GM21360 (cell line): ENCODE data around the gene ATF7IP2.
"Not testable (repeated sequence)": the region's sequence is repeated elsewhere in the genome, so short reads cannot be mapped to it uniquely, and the experiment has no call there.

Source experiments
- ATAC-seq: cut with Tn5 transposase; IDR thresholded peaks from one replicate; pipeline ENCODE4 v1.9.1; 2021; ENCODE audit warnings: mild to moderate bottlenecking, moderate library complexity; ENCODE audit not compliant: unreplicated experiment

The ATF7IP2 gene

GRCh38 chr16:10385725-10386516, at the start of gene ATF7IP2:
TSS of gene ATF7IP2 (plus strand) at chr16:10386061. CDS start at chr16:10430621, 44,560 bp downstream.
- ATAC-seq = peak; percentile 93

GRCh38 chr16:10338426-10338825, 47.4 kb upstream of the ATF7IP2 start:
- ATAC-seq = no peak

- ATAC-seq = no peak
These were observed 45.8 kb upstream of the ATF7IP2 start for GRCh38 chr16:10339777-10340732.

GRCh38 chr16:10343124-10343760, 42.6 kb upstream of the ATF7IP2 start:
- no peak for ATAC-seq

GRCh38 chr16:10344699-10345098, 41.2 kb upstream of the ATF7IP2 start:
- ATAC-seq = not testable (repeated sequence)

- ATAC-seq = no peak
These were observed 40.2 kb upstream of the ATF7IP2 start for GRCh38 chr16:10345629-10346028.

GRCh38 chr16:10349851-10350250, 36.0 kb upstream of the ATF7IP2 start:
- no peak for ATAC-seq

- no peak for ATAC-seq
These were observed 33.6 kb upstream of the ATF7IP2 start for GRCh38 chr16:10352262-10352661.

GRCh38 chr16:10355589-10355988, 30.3 kb upstream of the ATF7IP2 start:
- ATAC-seq = no peak

- ATAC-seq = no peak
These were observed 28.7 kb upstream of the ATF7IP2 start for GRCh38 chr16:10356870-10357842.

- not testable (repeated sequence) for ATAC-seq
These were observed 24.1 kb upstream of the ATF7IP2 start for GRCh38 chr16:10361747-10362076.

GRCh38 chr16:10362077-10362863, 23.6 kb upstream of the ATF7IP2 start:
- ATAC-seq = no peak

- ATAC-seq = not testable (repeated sequence)
These were observed 23.0 kb upstream of the ATF7IP2 start for GRCh38 chr16:10362864-10363197.

- not testable (repeated sequence) for ATAC-seq
These were observed 19.2 kb upstream of the ATF7IP2 start for GRCh38 chr16:10366619-10367018.

GRCh38 chr16:10367616-10368188, 18.2 kb upstream of the ATF7IP2 start:
- no peak for ATAC-seq

GRCh38 chr16:10368969-10369551, 16.8 kb upstream of the ATF7IP2 start:
- no peak for ATAC-seq

GRCh38 chr16:10370096-10370726, 15.7 kb upstream of the ATF7IP2 start:
- ATAC-seq = no peak

GRCh38 chr16:10371592-10371991, 14.3 kb upstream of the ATF7IP2 start:
- no peak for ATAC-seq
